Activated CD8-positive, alpha-beta memory T cell treated with anti-CD3 and anti-CD28 coated beads for 4 hours (primary cell): Measurements from ENCODE around the gene GTF3C4.

Source experiments
- DNase-seq, 2 donors: peaks; one replicate each; pipeline ENCODE4 v3.0.0-alpha.2; 2020; ENCODE audit warnings: low read depth in 2 of 2

The GTF3C4 gene

GRCh38 chr9:132732326-132733259 is 62.3 kb downstream of the GTF3C4 start:
- no peak for DNase-seq

GRCh38 chr9:132733260-132733815 is 63.1 kb downstream of the GTF3C4 start:
- no peak for DNase-seq

GRCh38 chr9:132739710-132740310 is 69.5 kb downstream of the GTF3C4 start:
- no peak for DNase-seq

GRCh38 chr9:132740526-132741309 is 70.5 kb downstream of the GTF3C4 start:
- DNase-seq = no peak

GRCh38 chr9:132742821-132743311 is 72.6 kb downstream of the GTF3C4 start:
- DNase-seq = no peak

DNA sequence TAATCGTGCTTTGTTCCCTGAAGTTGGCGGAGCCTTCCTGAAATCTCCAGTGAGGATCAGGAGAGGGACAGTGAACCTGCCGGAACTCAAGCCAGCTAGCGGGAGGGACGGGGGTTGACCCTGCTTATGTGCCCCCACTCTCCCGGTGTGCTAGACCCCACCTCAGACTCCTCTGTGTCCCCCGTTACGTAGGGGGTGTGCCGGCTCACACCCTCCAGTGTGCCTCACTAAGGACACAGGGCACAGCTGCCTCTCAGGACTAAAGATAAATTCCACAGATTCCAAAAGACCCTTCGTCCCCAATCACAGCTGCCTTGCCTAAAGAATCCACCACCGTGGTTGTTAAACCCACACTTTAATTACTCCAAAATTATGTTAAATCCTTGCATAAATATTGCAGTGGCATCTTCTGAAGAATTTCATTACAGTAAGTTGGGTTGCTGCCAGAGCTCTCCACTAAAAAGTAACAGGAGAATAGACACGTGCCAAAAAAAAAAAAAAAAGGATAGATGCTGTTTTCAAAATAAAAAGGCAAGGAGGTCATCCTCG is 73.7 kb downstream of the GTF3C4 start:
- DNase-seq = no peak
